SK-N-MC (cell line): ENCODE results near the gene IRF8.

Experiments used
- EZH2 ChIP-seq: fragments of 200-600 bp; sonication (generic); IDR thresholded peaks from one replicate; pipeline ENCODE4 v1.6.1; 2017; ENCODE audit warnings: antibody characterized with exemption
- FOXP2 ChIP-seq: optimal IDR thresholded peaks from 2 replicates; pipeline ENCODE3; 2011; ENCODE audit warnings: mild to moderate bottlenecking, moderate library complexity; ENCODE audit not compliant: insufficient read depth; ENCODE audit errors: extremely low read length, control extremely low read depth
- POLR2AphosphoS5 ChIP-seq: IDR thresholded peaks from 2 replicates; pipeline ENCODE4 v1.6.1; 2012; ENCODE audit warnings: mild to moderate bottlenecking, low read depth, low read length, borderline replicate concordance

DNA sequence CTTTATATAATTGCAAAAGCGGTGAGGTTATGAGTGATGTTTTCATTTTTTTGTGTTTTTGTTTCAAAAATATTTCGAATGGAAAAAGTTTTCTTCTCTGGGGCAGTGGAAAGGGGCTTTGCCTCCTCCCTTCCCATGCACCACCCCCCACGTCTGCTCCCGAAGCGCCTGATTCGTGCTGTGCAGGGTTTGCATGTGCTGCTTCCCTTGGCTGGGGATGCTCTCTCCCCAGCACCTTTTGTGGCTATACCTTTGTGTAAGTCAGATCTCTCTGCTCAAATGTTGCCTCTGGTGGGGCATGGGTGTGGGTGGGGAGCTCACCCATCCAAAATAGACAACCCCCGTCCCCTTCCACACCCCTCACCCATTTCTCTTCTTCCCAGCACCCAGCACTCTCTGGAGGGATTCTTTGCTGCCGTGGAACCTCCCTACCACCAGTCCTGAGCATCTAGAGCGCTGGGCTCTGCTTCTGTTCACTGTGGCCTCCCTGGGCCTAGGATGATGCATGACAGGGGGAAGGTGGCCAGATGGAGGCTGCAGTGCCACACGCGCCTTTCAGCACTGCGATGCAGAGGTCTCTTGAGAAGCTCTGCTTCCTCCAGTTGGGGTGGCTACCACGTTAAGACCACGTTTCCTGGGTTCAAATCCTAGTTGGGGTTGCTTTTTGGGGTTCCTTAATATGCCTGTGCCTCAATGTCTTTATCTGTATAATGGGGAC is 71.2 kb downstream of the IRF8 start:
- TF ChIP-seq POLR2AphosphoS5 (no peak), EZH2 (no peak), FOXP2 (no peak)
